GM12864 (cell line): ENCODE data around the gene DDX41.

Experiments used
- DNase-seq: peaks from one replicate; pipeline ENCODE4 v3.0.0-alpha.2; 2011; ENCODE audit warnings: low read depth
- H3K4me3 ChIP-seq: 2 replicates; pipeline ENCODE4 v1.5.1; 2011; ENCODE audit warnings: mild to moderate bottlenecking, low read depth, low read length, control low read depth
- TF ChIP-seq, protein P1 (sequence below): IDR thresholded peaks from 2 replicates; pipeline ENCODE4 v1.5.1; 2011; ENCODE audit warnings: low read depth, mild to moderate bottlenecking, moderate library complexity, low read length, control low read depth, inconsistent platforms; ENCODE audit errors: missing control alignments

Gene DDX41

GRCh38 chr5:177529247-177530203, 12.8 kb upstream of the DDX41 start:
- TF ChIP-seq, protein P1, sequence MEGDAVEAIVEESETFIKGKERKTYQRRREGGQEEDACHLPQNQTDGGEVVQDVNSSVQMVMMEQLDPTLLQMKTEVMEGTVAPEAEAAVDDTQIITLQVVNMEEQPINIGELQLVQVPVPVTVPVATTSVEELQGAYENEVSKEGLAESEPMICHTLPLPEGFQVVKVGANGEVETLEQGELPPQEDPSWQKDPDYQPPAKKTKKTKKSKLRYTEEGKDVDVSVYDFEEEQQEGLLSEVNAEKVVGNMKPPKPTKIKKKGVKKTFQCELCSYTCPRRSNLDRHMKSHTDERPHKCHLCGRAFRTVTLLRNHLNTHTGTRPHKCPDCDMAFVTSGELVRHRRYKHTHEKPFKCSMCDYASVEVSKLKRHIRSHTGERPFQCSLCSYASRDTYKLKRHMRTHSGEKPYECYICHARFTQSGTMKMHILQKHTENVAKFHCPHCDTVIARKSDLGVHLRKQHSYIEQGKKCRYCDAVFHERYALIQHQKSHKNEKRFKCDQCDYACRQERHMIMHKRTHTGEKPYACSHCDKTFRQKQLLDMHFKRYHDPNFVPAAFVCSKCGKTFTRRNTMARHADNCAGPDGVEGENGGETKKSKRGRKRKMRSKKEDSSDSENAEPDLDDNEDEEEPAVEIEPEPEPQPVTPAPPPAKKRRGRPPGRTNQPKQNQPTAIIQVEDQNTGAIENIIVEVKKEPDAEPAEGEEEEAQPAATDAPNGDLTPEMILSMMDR: no peak

GRCh38 chr5:177528631-177529030, 11.9 kb upstream of the DDX41 start:
- TF ChIP-seq, protein P1: no peak
- DNase-seq: no peak
- no peak overlapping the region for H3K4me3 ChIP-seq

More at GRCh38 chr5:177529247-177530203, 12.8 kb upstream of the DDX41 start:
- no peak overlapping the region for H3K4me3 ChIP-seq
- no peak for DNase-seq

DNA sequence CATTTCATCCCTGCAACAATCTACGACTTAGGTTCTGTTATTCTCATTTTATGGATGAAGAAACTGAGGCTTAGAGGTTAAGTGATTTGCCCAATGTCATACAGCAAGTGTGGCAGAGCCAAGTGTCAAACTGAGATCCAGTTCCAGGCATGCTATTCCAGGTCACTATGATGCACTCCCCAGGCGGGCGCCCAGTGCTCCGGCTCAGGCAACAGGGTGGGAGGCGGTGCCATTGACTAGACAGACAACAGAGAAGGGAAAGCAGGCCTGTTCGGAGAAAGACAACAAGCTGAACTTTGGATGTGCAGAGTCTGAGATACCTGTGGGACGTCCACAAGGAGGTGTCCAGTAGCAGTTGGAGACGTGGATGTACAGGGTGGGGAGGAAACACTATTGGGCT, 10.8 kb upstream of the DDX41 start:
- no peak overlapping the region for H3K4me3 ChIP-seq
- TF ChIP-seq, protein P1: no peak

GRCh38 chr5:177526791-177527190, 10.0 kb upstream of the DDX41 start:
- DNase-seq: no peak
- TF ChIP-seq, protein P1: no peak

More for the DNA sequence above, 10.8 kb upstream of the DDX41 start:
- DNase-seq: no peak

DNA sequence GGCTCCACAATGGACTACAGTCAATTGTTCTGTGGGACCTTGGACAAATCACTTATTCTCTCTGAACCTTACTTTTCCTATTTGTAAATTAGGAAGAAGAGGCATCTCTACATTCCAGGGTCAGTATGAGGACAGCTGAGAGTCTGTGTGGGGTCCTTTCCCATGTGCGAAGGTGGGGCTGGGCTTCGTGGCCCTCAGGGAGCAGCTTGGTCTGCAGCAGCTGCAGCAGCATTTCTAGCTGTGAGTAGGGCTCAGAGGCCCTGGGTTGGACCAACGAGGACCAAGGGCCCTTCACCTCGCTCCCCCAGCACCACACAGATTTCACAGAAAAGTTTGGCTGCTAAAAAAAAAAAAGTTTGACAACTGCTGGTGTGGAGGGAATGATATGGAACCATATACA, 9.4 kb upstream of the DDX41 start:
- no peak overlapping the region for H3K4me3 ChIP-seq
- TF ChIP-seq, protein P1: no peak
- DNase-seq: no peak

More at GRCh38 chr5:177526791-177527190, 10.0 kb upstream of the DDX41 start:
- no peak overlapping the region for H3K4me3 ChIP-seq

DNA sequence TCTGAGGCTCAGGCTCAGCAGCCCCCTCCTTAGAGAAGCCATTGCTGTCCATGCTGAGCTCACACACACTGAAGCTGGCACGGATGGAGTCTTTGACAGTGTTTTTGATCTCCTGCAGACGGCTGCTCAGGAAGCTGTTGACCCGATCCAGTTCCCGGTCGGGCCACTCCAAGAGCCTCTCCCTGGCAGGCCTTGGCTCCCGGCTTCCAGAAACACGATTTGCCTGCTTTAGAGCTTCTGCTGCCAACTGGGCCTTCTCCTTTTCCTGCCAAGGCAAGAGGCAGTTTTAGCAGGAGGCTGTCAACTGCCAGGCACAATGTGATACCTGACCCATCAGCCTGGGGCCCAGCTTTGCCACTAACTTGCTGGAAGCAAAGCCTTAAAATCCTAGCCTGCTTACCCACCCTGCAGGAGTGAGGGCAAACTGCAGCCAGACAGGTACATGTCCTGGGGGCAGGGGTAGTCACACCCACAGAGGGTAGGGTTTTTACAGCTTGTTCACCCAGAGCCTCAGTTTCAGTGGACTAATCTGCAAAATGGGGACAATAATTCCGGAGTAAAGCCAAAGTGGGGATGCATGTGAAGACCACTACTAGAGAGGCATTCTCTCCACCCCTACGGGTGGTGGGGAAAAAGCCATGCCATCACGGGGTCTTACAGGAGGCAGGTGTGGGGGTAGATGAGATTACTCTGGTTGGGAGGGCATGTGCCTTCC, 8.3 kb upstream of the DDX41 start:
- DNase-seq: no peak
- TF ChIP-seq, protein P1: no peak
- no peak overlapping the region for H3K4me3 ChIP-seq
